Measurements from ENCODE around the gene CRACR2B. TPM values are rescaled to one million over a fixed set of nuclear protein-coding genes. Genes with fewer than 3 reads are reported as not detected.

The CRACR2B gene
- total and polyA plus RNA-seq, 2 of the 13 experiments (the other 11 are each of a cell fraction or from before 2014, with no cell fraction given) = 14.9 to 21.0 TPM

- no peak for TF ChIP-seq KDM6A (CRISPR knock-in tag; IDR thresholded peaks at IDR 0.05; ENCODE audit: low read depth)
- no peak; the same call in 1 of the 2 replicates for TF ChIP-seq ZNF232 (CRISPR knock-in tag; IDR thresholded peaks at IDR 0.05; ENCODE audit: borderline replicate concordance)
- no peak for TF ChIP-seq ZNF691 (CRISPR knock-in tag; IDR thresholded peaks at IDR 0.05; ENCODE audit: borderline replicate concordance, low read depth)
- TF ChIP-seq ZIK1 (CRISPR knock-in tag; IDR thresholded peaks at IDR 0.05; ENCODE audit: borderline replicate concordance, low read depth) = no peak
- TF ChIP-seq CENPT (CRISPR knock-in tag; IDR thresholded peaks at IDR 0.05; ENCODE audit: low read depth) = 0 out of 2 replicates have a peak, but pooled peaks have one; percentile 8
- TF ChIP-seq MLLT10 (CRISPR knock-in tag; IDR thresholded peaks at IDR 0.05) = no peak
- no peak for TF ChIP-seq AKNA (CRISPR knock-in tag; IDR thresholded peaks at IDR 0.05; ENCODE audit: borderline replicate concordance)
- TF ChIP-seq ZBTB26 (CRISPR knock-in tag; IDR thresholded peaks at IDR 0.05; ENCODE audit: borderline replicate concordance) = no peak
- TF ChIP-seq ZNF317 (CRISPR knock-in tag; IDR thresholded peaks at IDR 0.05) = no peak
- TF ChIP-seq ZNF414 (CRISPR knock-in tag; IDR thresholded peaks at IDR 0.05) = no peak
- TF ChIP-seq PHF20 (CRISPR knock-in tag; IDR thresholded peaks at IDR 0.05) = no peak
- no peak for TF ChIP-seq CERS6 (CRISPR knock-in tag; IDR thresholded peaks at IDR 0.05)
- no peak; the same call in 1 of the 2 replicates for TF ChIP-seq NFKBIZ (CRISPR knock-in tag; IDR thresholded peaks at IDR 0.05)
- TF ChIP-seq STAT6 (CRISPR knock-in tag; IDR thresholded peaks at IDR 0.05; ENCODE audit: borderline replicate concordance) = no peak
- TF ChIP-seq PHF21A (CRISPR knock-in tag; IDR thresholded peaks at IDR 0.05) = no peak
- TF ChIP-seq SNAPC5 (CRISPR knock-in tag; IDR thresholded peaks at IDR 0.05; ENCODE audit: borderline replicate concordance) = no peak
Measured at GRCh38 chr11:808427-809286, 19.1 kb upstream of the CRACR2B start (continued).

Data from HepG2 (cell line).